Ramos (cell line): ENCODE measurements around the gene RAB17.
"Not testable (repeated sequence)": the region's sequence is repeated elsewhere in the genome, so short reads cannot be mapped to it uniquely, and the experiment has no call there.

Source experiments
- in situ Hi-C: fragments of 300-500 bp; cut with MboI; formaldehyde crosslinking; loops from one replicate; pipeline ENCODE4 v1.14.3; 2022; ENCODE audit warnings: low sequenced_read_pairs; ENCODE audit not compliant: unreplicated experiment

Gene RAB17

GRCh38 chr2:237600205-237600846 is 9.8 kb upstream of the RAB17 start:
- in situ Hi-C loops = no loop called here

- in situ Hi-C loops = no loop called here
Measured at GRCh38 chr2:237599465-237600110, 9.1 kb upstream of the RAB17 start.

- in situ Hi-C loops = no loop called here
Measured at GRCh38 chr2:237598468-237599208, 8.1 kb upstream of the RAB17 start.

- in situ Hi-C loops = no loop called here
Measured at GRCh38 chr2:237597196-237598145, 6.9 kb upstream of the RAB17 start.

- in situ Hi-C loops = no loop called here
Measured at GRCh38 chr2:237596520-237597195, 6.1 kb upstream of the RAB17 start.

DNA sequence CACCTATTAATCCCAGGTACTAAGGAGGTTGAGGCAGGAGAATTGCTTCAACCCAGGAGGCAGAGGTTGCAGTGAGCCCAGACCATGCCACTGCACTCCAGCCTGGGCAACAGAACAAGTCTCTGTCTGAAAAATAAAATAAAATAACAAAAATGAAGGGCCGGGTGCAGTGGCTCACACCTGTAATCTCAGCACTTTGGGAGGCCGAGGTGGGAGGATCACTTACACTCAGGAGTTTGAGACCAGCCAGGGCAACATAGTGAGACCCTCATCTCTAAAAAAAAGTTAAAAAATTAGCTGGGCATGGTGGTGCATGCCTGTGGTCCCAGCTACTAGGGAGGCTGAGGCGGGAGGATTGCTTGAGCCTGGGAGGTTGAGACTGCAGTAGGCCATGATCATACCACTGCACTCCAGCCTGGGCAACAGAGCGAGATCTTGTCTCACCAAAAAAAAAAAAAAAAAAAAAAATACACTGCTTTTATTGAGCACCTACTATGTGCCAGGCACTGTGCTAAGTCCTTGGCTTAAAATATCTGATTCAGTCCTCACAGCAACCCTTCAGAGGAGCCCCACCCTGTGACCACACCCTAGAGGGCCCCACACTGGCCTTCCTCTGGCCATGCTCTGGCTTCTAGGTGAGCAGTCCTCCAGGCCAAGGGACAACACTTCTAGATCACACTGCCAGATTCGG is 5.4 kb upstream of the RAB17 start:
- in situ Hi-C loops = not testable (repeated sequence)

DNA sequence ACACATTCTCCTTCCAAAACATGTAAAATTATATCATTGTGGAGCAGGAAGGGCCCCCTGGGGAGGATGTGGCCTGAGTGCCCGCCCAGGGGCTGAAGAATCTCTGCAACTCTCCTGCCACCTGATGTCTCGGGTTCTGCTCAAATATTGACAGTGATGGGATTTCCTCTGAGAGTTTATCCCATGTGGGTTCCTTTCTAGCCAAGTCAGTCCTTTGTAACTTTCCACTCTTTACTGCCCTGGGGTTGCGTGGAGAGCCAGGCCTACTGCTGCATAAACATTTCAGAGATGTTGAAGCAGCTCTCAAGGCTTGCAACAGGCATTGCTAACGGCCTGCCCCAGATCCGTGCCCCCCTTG is 4.0 kb upstream of the RAB17 start:
- in situ Hi-C loops = no loop called here

- in situ Hi-C loops = no loop called here
Measured at GRCh38 chr2:237593596-237594320, 3.2 kb upstream of the RAB17 start.

GRCh38 chr2:237593036-237593435 is 2.5 kb upstream of the RAB17 start:
- in situ Hi-C loops = no loop called here

- in situ Hi-C loops = no loop called here
Measured at GRCh38 chr2:237592425-237592980, 2.0 kb upstream of the RAB17 start.

DNA sequence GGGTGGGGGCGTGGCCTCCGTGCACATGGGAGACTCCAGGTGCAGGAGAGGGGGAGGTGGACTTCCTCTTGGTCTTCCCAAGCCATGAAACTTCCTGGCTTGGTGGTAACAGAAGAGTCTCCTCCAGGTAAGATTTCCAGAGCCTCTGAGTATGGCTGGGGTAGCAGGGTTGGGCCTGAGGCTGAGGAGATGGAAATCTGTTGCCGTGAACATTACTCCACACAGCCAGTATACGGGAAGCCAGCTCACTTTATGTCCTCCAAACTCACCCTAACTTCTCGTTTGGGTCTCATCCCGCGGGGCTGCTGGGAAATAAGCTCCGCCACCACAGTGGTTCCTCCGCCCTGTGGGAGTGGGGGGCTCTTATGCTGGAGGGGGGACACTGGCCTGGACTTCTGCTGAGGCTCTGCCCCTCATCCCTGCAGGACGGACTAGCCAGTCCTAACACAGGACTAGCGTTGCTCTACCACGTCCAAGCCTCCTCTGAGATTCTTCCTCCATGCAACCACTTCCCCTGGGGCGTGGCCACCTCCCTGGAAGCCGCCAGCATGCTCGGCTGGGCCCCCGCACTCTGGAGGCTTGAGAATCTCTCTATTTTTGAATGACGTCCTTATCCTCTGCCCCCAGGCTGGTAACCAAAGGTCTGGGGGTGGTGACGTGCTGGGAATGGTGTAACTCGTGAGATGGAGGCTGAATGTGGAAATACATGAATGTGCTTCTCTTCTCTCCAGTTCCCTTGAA is 777 bp upstream of the RAB17 start:
- in situ Hi-C loops = no loop called here

- in situ Hi-C loops = no loop called here
Measured at GRCh38 chr2:237588044-237588696, 2.4 kb downstream of the RAB17 start.

DNA sequence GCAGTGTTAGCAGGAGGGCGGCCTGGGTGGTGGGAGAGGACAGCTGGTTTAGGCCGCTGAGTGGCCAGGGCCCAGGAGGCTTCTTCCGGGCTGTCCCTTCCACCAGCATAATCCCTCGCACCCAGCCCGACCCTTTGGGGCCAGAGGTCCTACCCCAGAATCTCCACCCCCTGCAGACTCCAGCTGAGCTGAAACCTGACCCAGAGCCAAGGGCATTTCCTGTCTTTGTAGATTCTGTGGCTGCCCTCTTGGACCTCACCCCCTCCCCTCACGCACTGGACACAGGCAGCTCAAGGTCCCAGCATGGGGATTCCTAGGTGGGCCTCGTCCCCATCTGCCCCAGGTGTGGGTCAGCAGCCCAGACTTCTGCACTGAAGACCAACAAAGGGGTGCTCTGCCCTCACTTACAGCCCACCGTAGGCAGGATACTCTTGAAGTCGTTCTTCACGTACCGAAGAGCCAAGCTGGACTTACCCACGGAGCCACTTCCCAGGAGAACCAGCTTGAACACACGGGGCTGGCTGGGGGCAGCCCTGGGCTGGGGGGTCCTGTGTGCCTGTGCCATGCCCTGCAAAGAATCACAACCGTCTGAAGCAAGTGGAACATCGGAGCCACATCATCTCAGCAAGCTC is 4.8 kb downstream of the RAB17 start:
- in situ Hi-C loops = no loop called here

- in situ Hi-C loops = no loop called here
Measured at GRCh38 chr2:237583385-237584295, 6.9 kb downstream of the RAB17 start.

GRCh38 chr2:237581751-237582746 is 8.5 kb downstream of the RAB17 start:
- in situ Hi-C loops = no loop called here
